IPS DF 6.9 (cell line): ENCODE data around the gene TMEM9.

Source experiments
- DNase-seq: peaks from one replicate; pipeline ENCODE4 v3.0.0-alpha.2; 2013; ENCODE audit warnings: low read depth, low spot score
- H3K27ac ChIP-seq: one replicate; pipeline ENCODE4 v1.5.1; 2013; ENCODE audit warnings: low read length, control low read depth
- H3K27me3 ChIP-seq: 2 replicates; pipeline ENCODE4 v1.6.1; 2013; ENCODE audit warnings: mild to moderate bottlenecking, low read length; ENCODE audit not compliant: control insufficient read depth, insufficient read depth
- H3K36me3 ChIP-seq: 2 replicates; pipeline ENCODE4 v1.6.1; 2013; ENCODE audit warnings: low read length; ENCODE audit not compliant: control insufficient read depth, insufficient read depth
- H3K4me1 ChIP-seq: 2 replicates; pipeline ENCODE4 v1.6.1; 2013; ENCODE audit warnings: low read length; ENCODE audit not compliant: control insufficient read depth, insufficient read depth
- H3K4me3 ChIP-seq: 2 replicates; pipeline ENCODE4 v1.5.1; 2013; ENCODE audit warnings: mild to moderate bottlenecking, low read length
- H3K9me3 ChIP-seq: 2 replicates; pipeline ENCODE4 v1.6.1; 2013; ENCODE audit warnings: low read length, inconsistent platforms; ENCODE audit not compliant: control insufficient read depth, insufficient read depth
- WGBS: extraction: QIAGEN DNeasy Blood & Tissue Kit; methylation state at CpG from one replicate; pipeline ENCODE4 v1.1.7; 2013; ENCODE audit warnings: mixed read lengths, missing lambda C conversion rate; ENCODE audit not compliant: insufficient read length, insufficient coverage; 5-methylcytosine and 5-hydroxymethylcytosine counted together

The TMEM9 gene

GRCh38 chr1:201108614-201109013, 45.7 kb downstream of the TMEM9 start:
- Histone ChIP-seq H3K4me1 (peaks cover 2% of the 10 kb centered on the region; the same call in 1 of the 2 replicates), H3K9me3 (no peaks in the 10 kb centered on the region), H3K36me3 (no peaks in the 10 kb centered on the region), H3K4me3 (no peak overlapping the region), H3K27me3 (no peaks in the 10 kb centered on the region), H3K27ac (no peak overlapping the region)
- no CpG with 5 or more reads among the region's 1 CpG for WGBS
- no peak for DNase-seq

GRCh38 chr1:201105688-201106087, 48.6 kb downstream of the TMEM9 start:
- Histone ChIP-seq H3K4me3 (no peak overlapping the region), H3K36me3 (no peaks in the 10 kb centered on the region), H3K27me3 (no peaks in the 10 kb centered on the region), H3K4me1 (peaks cover 2% of the 10 kb centered on the region; the same call in 1 of the 2 replicates), H3K9me3 (no peaks in the 10 kb centered on the region), H3K27ac (no peak overlapping the region)
- DNase-seq: no peak
- WGBS: no CpG with 5 or more reads among the region's 5 CpGs

GRCh38 chr1:201104141-201104540, 50.1 kb downstream of the TMEM9 start:
- H3K27me3 ChIP-seq: no peaks in the 10 kb centered on the region
- no peak for DNase-seq
- no peaks in the 10 kb centered on the region for H3K9me3 ChIP-seq
- H3K27ac ChIP-seq: no peak overlapping the region
- no peak overlapping the region for H3K4me3 ChIP-seq
- H3K36me3 ChIP-seq: no peaks in the 10 kb centered on the region
- peaks cover 3% of the 10 kb centered on the region; the same call in 1 of the 2 replicates for H3K4me1 ChIP-seq
- WGBS: no CpG with 5 or more reads among the region's 1 CpG

- Histone ChIP-seq H3K36me3 (no peaks in the 10 kb centered on the region), H3K27me3 (no peaks in the 10 kb centered on the region), H3K4me3 (no peak overlapping the region), H3K9me3 (no peaks in the 10 kb centered on the region), H3K4me1 (peaks cover 3% of the 10 kb centered on the region; the same call in 1 of the 2 replicates), H3K27ac (no peak overlapping the region)
- DNase-seq: no peak
- WGBS: no CpG with 5 or more reads among the region's 9 CpGs
Measured at GRCh38 chr1:201103666-201104065, 50.6 kb downstream of the TMEM9 start.

GRCh38 chr1:201100169-201100930, 53.9 kb downstream of the TMEM9 start:
- Histone ChIP-seq H3K4me1 (peaks cover 3% of the 10 kb centered on the region; the same call in 1 of the 2 replicates), H3K27me3 (no peaks in the 10 kb centered on the region), H3K9me3 (no peaks in the 10 kb centered on the region), H3K4me3 (no peak overlapping the region), H3K36me3 (no peaks in the 10 kb centered on the region), H3K27ac (no peak overlapping the region)
- no peak for DNase-seq
- whole genome bisulfite sequencing: no CpG with 5 or more reads among the region's 12 CpGs

GRCh38 chr1:201098992-201099677, 55.1 kb downstream of the TMEM9 start:
- no peak for DNase-seq

GRCh38 chr1:201096977-201097856, 57.1 kb downstream of the TMEM9 start:
- Histone ChIP-seq H3K4me3 (no peak overlapping the region), H3K4me1 (peaks cover 3% of the 10 kb centered on the region; the same call in 1 of the 2 replicates), H3K27ac (no peak overlapping the region), H3K36me3 (no peaks in the 10 kb centered on the region), H3K9me3 (no peaks in the 10 kb centered on the region), H3K27me3 (no peaks in the 10 kb centered on the region)
- no CpG with 5 or more reads among the region's 17 CpGs for WGBS
- no peak for DNase-seq

More at GRCh38 chr1:201098992-201099677, 55.1 kb downstream of the TMEM9 start:
- no CpG with 5 or more reads among the region's 5 CpGs for WGBS
- Histone ChIP-seq H3K27ac (no peak overlapping the region), H3K4me3 (no peak overlapping the region), H3K4me1 (peaks cover 3% of the 10 kb centered on the region; the same call in 1 of the 2 replicates), H3K9me3 (no peaks in the 10 kb centered on the region), H3K36me3 (no peaks in the 10 kb centered on the region), H3K27me3 (no peaks in the 10 kb centered on the region)

- Histone ChIP-seq H3K36me3 (no peaks in the 10 kb centered on the region), H3K4me3 (no peak overlapping the region), H3K4me1 (peaks cover 3% of the 10 kb centered on the region; the same call in 1 of the 2 replicates), H3K27me3 (no peaks in the 10 kb centered on the region), H3K27ac (no peak overlapping the region), H3K9me3 (no peaks in the 10 kb centered on the region)
- WGBS: no CpG with 5 or more reads among the region's 5 CpGs
- no peak for DNase-seq
Measured at GRCh38 chr1:201096041-201096461, 58.2 kb downstream of the TMEM9 start.

GRCh38 chr1:201095581-201095980, 58.7 kb downstream of the TMEM9 start:
- no peaks in the 10 kb centered on the region for H3K36me3 ChIP-seq
- H3K9me3 ChIP-seq: no peaks in the 10 kb centered on the region
- DNase-seq: no peak
- no peak overlapping the region for H3K27ac ChIP-seq
- H3K27me3 ChIP-seq: no peaks in the 10 kb centered on the region
- WGBS: no CpG with 5 or more reads among the region's 2 CpGs
- no peak overlapping the region for H3K4me3 ChIP-seq
- peaks cover 3% of the 10 kb centered on the region; the same call in 1 of the 2 replicates for H3K4me1 ChIP-seq

- no CpG with 5 or more reads among the region's 4 CpGs for WGBS
- H3K4me3 ChIP-seq: no peak overlapping the region
Measured at GRCh38 chr1:201094832-201095231, 59.4 kb downstream of the TMEM9 start.

More at GRCh38 chr1:201094832-201095231, 59.4 kb downstream of the TMEM9 start:
- Histone ChIP-seq H3K27ac (no peak overlapping the region), H3K9me3 (no peaks in the 10 kb centered on the region), H3K4me1 (peaks cover 3% of the 10 kb centered on the region; the same call in 1 of the 2 replicates), H3K36me3 (no peaks in the 10 kb centered on the region), H3K27me3 (no peaks in the 10 kb centered on the region)
- DNase-seq: no peak
